HepG2 (cell line): ENCODE results near the gene ARF6. TPM values are rescaled to one million over a fixed set of nuclear protein-coding genes. Genes with fewer than 3 reads are reported as not detected.

Experiments used
- ATF6 ChIP-seq: sonication (generic); formaldehyde crosslinking; conservative IDR thresholded peaks from 2 replicates; pipeline ENCODE4 v1.4.0; 2020; ENCODE audit warnings: missing genetic modification reagents
- CAMTA2 ChIP-seq: sonication (generic); formaldehyde crosslinking; IDR thresholded peaks from 2 replicates; pipeline ENCODE4 v1.4.0; 2020; ENCODE audit warnings: mild to moderate bottlenecking, missing genetic modification reagents, borderline replicate concordance
- MTERF4 ChIP-seq: sonication (generic); formaldehyde crosslinking; IDR thresholded peaks from 2 replicates; pipeline ENCODE4 v1.8.0; 2023; ENCODE audit warnings: mild to moderate bottlenecking, missing genetic modification reagents
- PHF20 ChIP-seq: sonication (generic); formaldehyde crosslinking; IDR thresholded peaks from 2 replicates; pipeline ENCODE4 v1.5.0; 2020; ENCODE audit warnings: mild to moderate bottlenecking, missing genetic modification reagents
- SKIL ChIP-seq: sonication (generic); formaldehyde crosslinking; IDR thresholded peaks from 2 replicates; pipeline ENCODE4 v1.8.0; 2022; ENCODE audit warnings: missing genetic modification reagents, mild to moderate bottlenecking, moderate library complexity, borderline replicate concordance
- SRSF1 ChIP-seq: fragments of 200-400 bp; formaldehyde crosslinking; optimal IDR thresholded peaks from 2 replicates; pipeline ENCODE3; 2017; ENCODE audit warnings: mild to moderate bottlenecking, low read depth, low read length, moderate library complexity
- ZGPAT ChIP-seq: IDR thresholded peaks from 2 replicates; pipeline ENCODE4 v1.6.1; 2016; ENCODE audit warnings: mild to moderate bottlenecking
- ZMYM2 ChIP-seq: sonication (generic); formaldehyde crosslinking; IDR thresholded peaks from 2 replicates; pipeline ENCODE4 v1.8.0; 2022; ENCODE audit warnings: mild to moderate bottlenecking, missing genetic modification reagents
- ZNF441 ChIP-seq: sonication (generic); formaldehyde crosslinking; IDR thresholded peaks from 2 replicates; pipeline ENCODE4 v1.7.0; 2021; ENCODE audit warnings: missing genetic modification reagents, borderline replicate concordance
- ZNF512B ChIP-seq: sonication (generic); formaldehyde crosslinking; IDR thresholded peaks from 2 replicates; pipeline ENCODE4 v1.5.1; 2020; ENCODE audit warnings: missing genetic modification reagents, mild to moderate bottlenecking, borderline replicate concordance
- ZNF546 ChIP-seq: sonication (generic); formaldehyde crosslinking; conservative IDR thresholded peaks from 2 replicates; pipeline ENCODE4 v1.8.1; 2023; ENCODE audit warnings: mild to moderate bottlenecking, missing genetic modification reagents
- ZNF687 ChIP-seq: sonication (generic); formaldehyde crosslinking; IDR thresholded peaks from 2 replicates; pipeline ENCODE4 v1.5.1; 2020; ENCODE audit warnings: mild to moderate bottlenecking, missing genetic modification reagents, moderate library complexity
- polyA plus RNA-seq, 8 experiments: library from polyadenylated mRNA; depleted of rRNA in 3 of 8; stranded (reverse) in 7 of 8; unstranded in 1 of 8; fragments of >200 nt; fragmentation: Illumina TruSeq in 4 of 8; extraction: Trizol in 4 of 8; gene quantifications; 2 replicates each; pipeline versions ENCODE4 v1.2.1 to v1.2.3, GENCODE V29; 2011 to 2016; ENCODE audit warnings: low read depth in 4 of 8, missing spikeins in 1 of 8, mixed read lengths in 1 of 8; ENCODE audit not compliant: insufficient read depth in 1 of 8
- total RNA-seq, 5 experiments: library from RNA; depleted of rRNA; stranded (reverse); fragments of >200 nt; fragmentation: Illumina TruSeq; extraction: Trizol; gene quantifications; 2 replicates each; pipeline ENCODE4 v1.2.3, GENCODE V29; 2016; ENCODE audit warnings: low read depth in 1 of 5

Gene ARF6
- total and polyA plus RNA-seq, 2 of the 13 experiments (the other 11 are each of a cell fraction or from before 2014, with no cell fraction given), result 12.7 to 31.9 TPM

- TF ChIP-seq ZNF687 (CRISPR knock-in tag) (peak; percentile 8; the same call in 1 of the 2 replicates), ZNF546 (0 out of 2 replicates have a peak, but pooled peaks have one; percentile 37), MTERF4 (CRISPR knock-in tag) (0 out of 2 replicates have a peak, but pooled peaks have one; percentile 4), ZNF441 (CRISPR knock-in tag) (peak; percentile 76; the same call in 1 of the 2 replicates), ZGPAT (CRISPR knock-in tag) (no peak), PHF20 (CRISPR knock-in tag) (no peak), ZMYM2 (no peak), ATF6 (0 out of 2 replicates have a peak, but pooled peaks have one; percentile 23), SRSF1 (no peak), SKIL (0 out of 2 replicates have a peak, but pooled peaks have one; percentile 7), CAMTA2 (CRISPR knock-in tag) (no peak), ZNF512B (CRISPR knock-in tag) (no peak)
Measured at GRCh38 chr14:49893309-49894213, 679 bp downstream of the ARF6 start (continued).
